PC-9 (cell line): ENCODE data around the gene OPA1. TPM values are rescaled to one million over a fixed set of nuclear protein-coding genes. Genes with fewer than 3 reads are reported as not detected.

Experiments used
- BruUV-seq: library from RNA; stranded (reverse); fragments of 400-500 nt; replicated peaks from 2 replicates; lab custom pipeline; 2021; lab: Mats Ljungman, UMichigan
- CTCF ChIA-PET: fragments of 300-600 bp; sonication (Branson Sonifier 250); formaldehyde crosslinking; loops from one replicate; lab custom pipeline; 2022; ENCODE audit warnings: antibody characterized with exemption; lab: Charles Lee
- POLR2A ChIA-PET: fragments of 300-600 bp; sonication (Branson Sonifier 250); formaldehyde crosslinking; loops from one replicate; lab custom pipeline; 2022; ENCODE audit warnings: antibody characterized with exemption; ENCODE audit not compliant: unreplicated experiment; lab: Charles Lee
- DNase-seq, 2 experiments: peaks; one replicate each; pipeline versions ENCODE4 v3.0.0 to v3.0.0-alpha.2; 2015 to 2022; ENCODE audit warnings: mixed read lengths in 1 of 2
- H2AFZ ChIP-seq: fragments of 200-600 bp; sonication (generic); 2 replicates; pipeline ENCODE4 v1.8.1; 2017; ENCODE audit warnings: antibody characterized with exemption
- H3F3A ChIP-seq: fragments of 200-600 bp; sonication (generic); 2 replicates; pipeline ENCODE4 v1.8.1; 2017; ENCODE audit warnings: antibody characterized with exemption, mild to moderate bottlenecking, low read depth; ENCODE audit not compliant: insufficient read depth
- H3K27ac ChIP-seq: fragments of 200-600 bp; sonication (generic); 2 replicates; pipeline ENCODE4 v1.6.1; 2016; ENCODE audit warnings: mixed run types
- H3K27me3 ChIP-seq: fragments of 200-600 bp; sonication (generic); 2 replicates; pipeline ENCODE4 v1.6.1; 2016; ENCODE audit warnings: low read depth, mixed run types; ENCODE audit not compliant: insufficient read depth
- H3K36me3 ChIP-seq: fragments of 200-600 bp; sonication (generic); 2 replicates; pipeline ENCODE4 v1.6.1; 2016; ENCODE audit warnings: low read depth, mixed run types
- H3K4me1 ChIP-seq: fragments of 200-600 bp; sonication (generic); replicated peaks from 2 replicates; pipeline ENCODE4 v1.6.1; 2016; ENCODE audit warnings: mixed run types; ENCODE audit not compliant: insufficient read depth
- H3K4me2 ChIP-seq: fragments of 200-600 bp; sonication (generic); 2 replicates; pipeline ENCODE4 v1.6.1; 2017; ENCODE audit warnings: mixed run types
- H3K4me3 ChIP-seq: fragments of 200-600 bp; sonication (generic); 2 replicates; pipeline ENCODE4 v1.6.1; 2016; ENCODE audit warnings: mixed run types
- H3K79me2 ChIP-seq: fragments of 200-600 bp; sonication (generic); 2 replicates; pipeline ENCODE4 v1.6.1; 2017; ENCODE audit warnings: low read depth, mixed run types
- H3K9me2 ChIP-seq: fragments of 200-600 bp; sonication (generic); 2 replicates; pipeline ENCODE4 v1.8.1; 2017; ENCODE audit warnings: mild to moderate bottlenecking; ENCODE audit not compliant: insufficient read depth
- H3K9me3 ChIP-seq: fragments of 200-600 bp; sonication (generic); 2 replicates; pipeline ENCODE4 v1.8.1; 2016; ENCODE audit warnings: low read depth; ENCODE audit not compliant: insufficient read depth
- H4K20me1 ChIP-seq: fragments of 200-600 bp; sonication (generic); 2 replicates; pipeline ENCODE4 v1.8.1; 2017; ENCODE audit not compliant: insufficient read depth
- EZH2 ChIP-seq: fragments of 200-600 bp; sonication (generic); IDR thresholded peaks from 2 replicates; pipeline ENCODE4 v1.8.0; 2017; ENCODE audit warnings: antibody characterized with exemption, low read depth
- intact Hi-C: fragments of 100-400 bp; cut with micrococcal nuclease; formaldehyde crosslinking; loops from one replicate; pipeline ENCODE4 v1.10.0; 2022; ENCODE audit not compliant: unreplicated experiment
- total RNA-seq: library from RNA; stranded (reverse); gene quantifications from 2 replicates; pipeline ENCODE4 v1.2.3, GENCODE V29; 2021
- TF ChIP-seq, protein P1 (sequence below): fragments of 200-600 bp; sonication (generic); conservative IDR thresholded peaks from 2 replicates; pipeline ENCODE4 v1.6.1; 2017; ENCODE audit warnings: mixed run types, antibody characterized with exemption, mild to moderate bottlenecking, moderate library complexity

The OPA1 gene
- total RNA-seq, 1 experiment from 2014 or later, result 120 TPM

DNA sequence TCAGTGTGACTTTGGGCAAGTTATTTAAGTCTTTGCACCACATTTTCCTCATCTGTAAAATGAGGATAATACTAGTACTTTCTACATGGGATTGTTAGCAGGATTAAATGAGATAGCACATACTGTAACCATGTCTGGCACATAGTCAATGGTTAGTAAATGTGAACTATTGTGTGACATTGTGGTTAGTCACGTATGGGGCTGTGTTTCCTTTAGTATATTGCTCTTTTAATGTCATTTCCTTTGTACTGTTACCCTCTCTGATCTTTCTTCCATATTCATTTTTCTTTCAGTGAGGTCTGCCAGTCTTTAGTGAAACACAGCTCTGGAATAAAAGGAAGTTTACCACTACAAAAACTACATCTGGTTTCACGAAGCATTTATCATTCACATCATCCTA is 21.4 kb downstream of the OPA1 start:
- Histone ChIP-seq H3K4me1 (no peaks in the 10 kb centered on the region), H3K36me3 (peaks cover 46% of the 10 kb centered on the region), H2AFZ (no peak overlapping the region), H3K9me3 (peaks cover 9% of the 10 kb centered on the region; the same call in 1 of the 2 replicates), H3K4me3 (no peak overlapping the region), H3K27ac (no peak overlapping the region), H4K20me1 (no peaks in the 10 kb centered on the region; the same call in 1 of the 2 replicates), H3K9me2 (no peaks in the 10 kb centered on the region), H3K27me3 (no peaks in the 10 kb centered on the region), H3K79me2 (peaks cover 50% of the 10 kb centered on the region), H3F3A (peaks cover under 1% of the 10 kb centered on the region; the same call in 1 of the 2 replicates), H3K4me2 (no peak overlapping the region)
- no peak for DNase-seq
- TF ChIP-seq, protein P1, sequence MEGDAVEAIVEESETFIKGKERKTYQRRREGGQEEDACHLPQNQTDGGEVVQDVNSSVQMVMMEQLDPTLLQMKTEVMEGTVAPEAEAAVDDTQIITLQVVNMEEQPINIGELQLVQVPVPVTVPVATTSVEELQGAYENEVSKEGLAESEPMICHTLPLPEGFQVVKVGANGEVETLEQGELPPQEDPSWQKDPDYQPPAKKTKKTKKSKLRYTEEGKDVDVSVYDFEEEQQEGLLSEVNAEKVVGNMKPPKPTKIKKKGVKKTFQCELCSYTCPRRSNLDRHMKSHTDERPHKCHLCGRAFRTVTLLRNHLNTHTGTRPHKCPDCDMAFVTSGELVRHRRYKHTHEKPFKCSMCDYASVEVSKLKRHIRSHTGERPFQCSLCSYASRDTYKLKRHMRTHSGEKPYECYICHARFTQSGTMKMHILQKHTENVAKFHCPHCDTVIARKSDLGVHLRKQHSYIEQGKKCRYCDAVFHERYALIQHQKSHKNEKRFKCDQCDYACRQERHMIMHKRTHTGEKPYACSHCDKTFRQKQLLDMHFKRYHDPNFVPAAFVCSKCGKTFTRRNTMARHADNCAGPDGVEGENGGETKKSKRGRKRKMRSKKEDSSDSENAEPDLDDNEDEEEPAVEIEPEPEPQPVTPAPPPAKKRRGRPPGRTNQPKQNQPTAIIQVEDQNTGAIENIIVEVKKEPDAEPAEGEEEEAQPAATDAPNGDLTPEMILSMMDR, result no peak
- TF ChIP-seq EZH2, result no peak
- ChIA-PET CTCF (no interaction called here), POLR2A (no interaction called here)
- no TSS peak for BruUV-seq
- intact Hi-C loops, result no loop called here

DNA sequence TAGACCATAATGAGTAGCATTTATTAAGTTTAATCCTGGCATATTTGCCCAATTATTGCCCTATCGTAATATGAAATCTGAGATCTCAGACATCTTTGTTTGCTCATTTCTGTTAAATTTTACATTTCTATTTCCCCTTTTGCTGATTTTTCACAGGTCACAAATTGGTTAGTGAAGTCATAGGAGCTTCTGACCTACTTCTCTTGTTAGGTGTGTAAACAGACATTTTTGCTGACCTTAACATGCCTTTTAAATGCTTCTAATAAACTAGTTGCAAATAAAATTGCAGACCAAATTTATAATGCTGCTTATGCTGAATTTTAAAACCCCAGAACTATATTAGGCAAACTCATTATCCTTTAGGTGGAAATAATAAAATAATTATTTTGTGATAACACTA is 24.6 kb downstream of the OPA1 start:
- DNase-seq, result no peak
- H3K4me1 ChIP-seq, result no peaks in the 10 kb centered on the region
- no peak overlapping the region for H3K4me2 ChIP-seq
- no peaks in the 10 kb centered on the region for H3K27me3 ChIP-seq
- POLR2A ChIA-PET, result no interaction called here
- H2AFZ ChIP-seq, result no peak overlapping the region
- CTCF ChIA-PET, result no interaction called here
- BruUV-seq, result no TSS peak
- peaks cover 22% of the 10 kb centered on the region for H3K79me2 ChIP-seq
- intact Hi-C loops, result no loop called here
- peaks cover 46% of the 10 kb centered on the region for H3K36me3 ChIP-seq
- H3K9me2 ChIP-seq, result no peaks in the 10 kb centered on the region; the same call in 1 of the 2 replicates
- no peak overlapping the region for H3K4me3 ChIP-seq
- TF ChIP-seq EZH2, result no peak
- TF ChIP-seq, protein P1, result no peak
- H3K27ac ChIP-seq, result no peak overlapping the region
- no peaks in the 10 kb centered on the region; the same call in 1 of the 2 replicates for H4K20me1 ChIP-seq
- peaks cover 6% of the 10 kb centered on the region; the same call in 1 of the 2 replicates for H3F3A ChIP-seq
- H3K9me3 ChIP-seq, result peaks cover 2% of the 10 kb centered on the region; the same call in 1 of the 2 replicates

DNA sequence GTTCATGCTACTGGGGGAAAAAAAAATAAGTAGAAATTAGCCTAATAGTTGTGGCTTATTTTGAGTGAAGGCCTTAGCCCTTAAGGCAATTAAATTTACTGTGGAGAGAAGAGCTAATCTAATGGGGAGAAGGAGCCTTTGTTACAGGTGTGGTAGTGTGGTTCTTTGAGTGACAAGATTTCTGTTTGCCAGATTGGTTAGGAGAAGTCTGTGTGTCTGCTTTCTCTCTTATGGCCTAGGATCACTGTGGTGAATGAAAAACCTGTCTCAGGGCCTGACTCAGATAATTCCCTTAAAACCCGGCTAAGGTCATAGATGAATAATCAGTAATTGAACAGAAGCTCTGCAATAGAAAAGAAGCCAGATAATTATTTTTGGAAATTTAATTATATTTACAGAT is 27.0 kb downstream of the OPA1 start:
- Histone ChIP-seq H3K4me3 (no peak overlapping the region), H3K4me2 (no peak overlapping the region), H3K9me3 (no peaks in the 10 kb centered on the region), H3F3A (peaks cover 6% of the 10 kb centered on the region; the same call in 1 of the 2 replicates), H3K79me2 (no peaks in the 10 kb centered on the region), H3K9me2 (peaks cover 3% of the 10 kb centered on the region; the same call in 1 of the 2 replicates), H3K4me1 (no peaks in the 10 kb centered on the region), H2AFZ (no peak overlapping the region), H4K20me1 (no peaks in the 10 kb centered on the region; the same call in 1 of the 2 replicates), H3K27ac (no peak overlapping the region), H3K27me3 (no peaks in the 10 kb centered on the region), H3K36me3 (peaks cover 51% of the 10 kb centered on the region)
- no peak for TF ChIP-seq EZH2
- TF ChIP-seq, protein P1, result no peak
- DNase-seq, result no peak
- BruUV-seq, result no TSS peak
- intact Hi-C loops, result no loop called here
- ChIA-PET POLR2A (no interaction called here), CTCF (no interaction called here)
